Suprapubic skin (tissue), 4 donors: Measurements from ENCODE around the gene DMRTC2.

Experiments
- POLR2A ChIP-seq, 2 donors: fragments of 450-650 bp; IDR thresholded peaks; one replicate each; pipeline ENCODE4 v1.6.1; 2017; ENCODE audit warnings: antibody characterized with exemption in 2 of 2, mild to moderate bottlenecking in 2 of 2, moderate library complexity in 2 of 2
- POLR2AphosphoS5 ChIP-seq, 3 donors: sonication (generic); formaldehyde crosslinking; IDR thresholded peaks; one replicate each; pipeline ENCODE4 v1.6.1; 2017; ENCODE audit warnings: antibody characterized with exemption in 3 of 3
- TF ChIP-seq, protein P1 (sequence below), 2 donors: fragments of 200-600 bp in 1 of 2; fragments of 450-650 bp in 1 of 2; sonication (generic) in 1 of 2; IDR thresholded peaks; one replicate each; pipeline ENCODE4 v1.5.1; 2016 to 2019; ENCODE audit warnings: antibody characterized with exemption in 2 of 2, mild to moderate bottlenecking in 1 of 2, moderate library complexity in 1 of 2

DNA sequence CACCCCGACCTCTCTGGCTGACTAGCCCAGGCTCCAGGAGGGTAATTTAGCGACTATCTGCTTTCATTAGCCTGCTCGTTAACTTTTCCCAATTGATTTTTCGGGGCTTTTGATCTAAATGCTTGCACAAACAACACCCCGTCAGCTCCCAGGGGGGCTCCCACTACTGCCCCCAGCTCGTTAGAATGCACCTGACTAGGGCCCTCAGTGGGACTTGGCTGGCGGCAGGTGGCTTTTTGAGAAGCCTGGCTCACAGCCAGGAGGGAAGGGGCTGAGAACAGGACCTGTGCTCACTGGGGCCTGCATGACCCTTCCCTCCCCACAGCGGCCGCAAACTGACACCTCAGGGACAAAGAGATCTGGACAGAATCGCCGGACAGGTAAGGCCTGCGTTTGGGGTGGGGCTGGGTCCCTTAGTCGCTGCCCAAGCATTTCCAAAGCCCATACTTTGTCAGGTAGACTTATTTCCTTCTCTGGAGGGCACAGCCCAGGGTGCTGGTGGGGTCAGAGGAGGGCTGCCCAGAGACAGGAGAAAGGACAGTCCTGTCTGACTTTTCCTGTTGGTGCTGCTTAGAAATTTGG lies 24.6 kb downstream of the DMRTC2 start:
- TF ChIP-seq, protein P1, sequence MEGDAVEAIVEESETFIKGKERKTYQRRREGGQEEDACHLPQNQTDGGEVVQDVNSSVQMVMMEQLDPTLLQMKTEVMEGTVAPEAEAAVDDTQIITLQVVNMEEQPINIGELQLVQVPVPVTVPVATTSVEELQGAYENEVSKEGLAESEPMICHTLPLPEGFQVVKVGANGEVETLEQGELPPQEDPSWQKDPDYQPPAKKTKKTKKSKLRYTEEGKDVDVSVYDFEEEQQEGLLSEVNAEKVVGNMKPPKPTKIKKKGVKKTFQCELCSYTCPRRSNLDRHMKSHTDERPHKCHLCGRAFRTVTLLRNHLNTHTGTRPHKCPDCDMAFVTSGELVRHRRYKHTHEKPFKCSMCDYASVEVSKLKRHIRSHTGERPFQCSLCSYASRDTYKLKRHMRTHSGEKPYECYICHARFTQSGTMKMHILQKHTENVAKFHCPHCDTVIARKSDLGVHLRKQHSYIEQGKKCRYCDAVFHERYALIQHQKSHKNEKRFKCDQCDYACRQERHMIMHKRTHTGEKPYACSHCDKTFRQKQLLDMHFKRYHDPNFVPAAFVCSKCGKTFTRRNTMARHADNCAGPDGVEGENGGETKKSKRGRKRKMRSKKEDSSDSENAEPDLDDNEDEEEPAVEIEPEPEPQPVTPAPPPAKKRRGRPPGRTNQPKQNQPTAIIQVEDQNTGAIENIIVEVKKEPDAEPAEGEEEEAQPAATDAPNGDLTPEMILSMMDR (IDR thresholded peaks at IDR 0.05) = no peak
- TF ChIP-seq POLR2AphosphoS5 (IDR thresholded peaks at IDR 0.05) (no peak), POLR2A (IDR thresholded peaks at IDR 0.05) (no peak)
